Tibial artery (tissue), 4 donors: ENCODE results near the gene SEMA6A.
A peak's percentile ranks its signal among the peaks of the same experiment; 100 is the strongest.

ENCODE experiments used
- DNase-seq, 2 donors: peaks; one replicate each; pipeline ENCODE4 v3.0.0-alpha.2; 2019
- H3K27ac ChIP-seq, 2 donors: fragments of 200-600 bp; sonication (generic) in 1 of 2; 1 replicate in 1 of 2; 2 replicates in 1 of 2; pipeline ENCODE4 v1.5.1; 2018 to 2019; ENCODE audit warnings: mild to moderate bottlenecking in 1 of 2
- H3K27me3 ChIP-seq, 2 donors: fragments of 200-600 bp; sonication (generic) in 1 of 2; one replicate each; pipeline versions ENCODE4 v1.5.1 to v1.6.0; 2016 to 2019
- H3K36me3 ChIP-seq, 3 donors: fragments of 200-600 bp; sonication (generic) in 2 of 3; one replicate each; pipeline ENCODE4 v1.5.1; 2016 to 2019; ENCODE audit warnings: mild to moderate bottlenecking in 2 of 3
- H3K4me1 ChIP-seq, 4 donors: fragments of 200-600 bp; sonication (generic) in 2 of 4; 1 replicate in 3 of 4; 2 replicates in 1 of 4; pipeline ENCODE4 v1.5.1; 2016 to 2019
- H3K4me3 ChIP-seq, 2 donors: fragments of 200-600 bp; sonication (generic) in 1 of 2; 1 replicate in 1 of 2; 2 replicates in 1 of 2; pipeline ENCODE4 v1.5.1; 2018 to 2019; ENCODE audit warnings: mild to moderate bottlenecking in 2 of 2
- H3K9me3 ChIP-seq, 3 donors: fragments of 200-600 bp; sonication (generic) in 1 of 3; one replicate each; pipeline ENCODE4 v1.5.1; 2016 to 2019
- CTCF ChIP-seq, 2 experiments: fragments of 200-600 bp in 1 of 2; fragments of 450-650 bp in 1 of 2; IDR thresholded peaks; one replicate each; pipeline ENCODE4 v1.5.1; 2017 to 2019; ENCODE audit warnings: antibody characterized with exemption in 2 of 2, mild to moderate bottlenecking in 1 of 2, moderate library complexity in 1 of 2
- intact Hi-C: fragments of 100-400 bp; cut with DNase I; formaldehyde crosslinking; loops from one replicate; pipeline ENCODE4 v1.15.0; 2023; ENCODE audit warnings: low total_unique reads

Gene SEMA6A

GRCh38 chr5:116614603-116614920, 39.9 kb upstream of the SEMA6A start:
- Histone ChIP-seq H3K9me3 (no peaks in the 10 kb centered on the region), H3K27me3 (no peaks in the 10 kb centered on the region), H3K27ac (no peak overlapping the region), H3K36me3 (no peaks in the 10 kb centered on the region), H3K4me3 (no peak overlapping the region), H3K4me1 (no peaks in the 10 kb centered on the region)
- intact Hi-C loops: no loop called here
- no peak for DNase-seq
- no peak for TF ChIP-seq CTCF (IDR thresholded peaks at IDR 0.05)

GRCh38 chr5:116613445-116613844, 38.8 kb upstream of the SEMA6A start:
- Histone ChIP-seq H3K9me3 (no peaks in the 10 kb centered on the region), H3K27me3 (no peaks in the 10 kb centered on the region), H3K27ac (no peak overlapping the region), H3K4me3 (no peak overlapping the region), H3K4me1 (no peaks in the 10 kb centered on the region), H3K36me3 (no peaks in the 10 kb centered on the region)
- TF ChIP-seq CTCF (IDR thresholded peaks at IDR 0.05): no peak
- DNase-seq: no peak
- intact Hi-C loops: no loop called here

DNA sequence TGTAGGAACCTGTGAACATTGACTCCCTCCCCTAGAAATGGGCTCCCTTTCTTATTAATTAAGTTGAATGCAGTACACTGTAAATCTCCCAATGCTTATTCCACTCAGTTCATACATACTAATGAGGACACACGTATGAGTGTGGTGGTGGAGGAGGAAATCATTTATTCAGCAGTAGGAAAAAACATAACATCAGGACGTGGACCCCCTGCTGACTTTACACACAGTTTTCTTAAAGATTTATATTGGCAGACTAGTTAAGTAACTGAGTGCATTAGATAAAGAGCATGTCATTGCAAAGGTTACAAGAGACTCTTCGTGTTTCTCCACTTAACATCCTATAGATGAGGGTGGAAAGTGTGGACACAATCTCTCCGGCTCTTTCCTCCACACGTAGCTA, 37.8 kb upstream of the SEMA6A start:
- H3K27ac ChIP-seq: no peak overlapping the region
- no peaks in the 10 kb centered on the region for H3K27me3 ChIP-seq
- no peak overlapping the region for H3K4me3 ChIP-seq
- H3K9me3 ChIP-seq: no peaks in the 10 kb centered on the region
- no peaks in the 10 kb centered on the region for H3K36me3 ChIP-seq
- intact Hi-C loops: no loop called here
- no peak for TF ChIP-seq CTCF (IDR thresholded peaks at IDR 0.05)
- DNase-seq: no peak
- no peaks in the 10 kb centered on the region for H3K4me1 ChIP-seq

GRCh38 chr5:116605310-116606070, 30.9 kb upstream of the SEMA6A start:
- Histone ChIP-seq H3K36me3 (no peaks in the 10 kb centered on the region), H3K9me3 (no peaks in the 10 kb centered on the region), H3K27me3 (no peaks in the 10 kb centered on the region), H3K27ac (peak overlapping the region; percentile 41 to 50), H3K4me1 (peaks cover 0 to 52% (median 29%) of the 10 kb centered on the region in 4 donors), H3K4me3 (no peak overlapping the region)
- intact Hi-C loops: no loop called here
- TF ChIP-seq CTCF (IDR thresholded peaks at IDR 0.05): no peak
- DNase-seq: no peak

GRCh38 chr5:116604805-116605204, 30.2 kb upstream of the SEMA6A start:
- no peak for TF ChIP-seq CTCF (IDR thresholded peaks at IDR 0.05)
- H3K36me3 ChIP-seq: no peaks in the 10 kb centered on the region
- no peak for DNase-seq
- no peaks in the 10 kb centered on the region for H3K27me3 ChIP-seq
- peak overlapping the region; percentile 41 to 50 for H3K27ac ChIP-seq
- H3K4me3 ChIP-seq: no peak overlapping the region
- intact Hi-C loops: no loop called here
- H3K4me1 ChIP-seq: peaks cover 0 to 57% (median 34%) of the 10 kb centered on the region in 4 donors
- H3K9me3 ChIP-seq: no peaks in the 10 kb centered on the region

DNA sequence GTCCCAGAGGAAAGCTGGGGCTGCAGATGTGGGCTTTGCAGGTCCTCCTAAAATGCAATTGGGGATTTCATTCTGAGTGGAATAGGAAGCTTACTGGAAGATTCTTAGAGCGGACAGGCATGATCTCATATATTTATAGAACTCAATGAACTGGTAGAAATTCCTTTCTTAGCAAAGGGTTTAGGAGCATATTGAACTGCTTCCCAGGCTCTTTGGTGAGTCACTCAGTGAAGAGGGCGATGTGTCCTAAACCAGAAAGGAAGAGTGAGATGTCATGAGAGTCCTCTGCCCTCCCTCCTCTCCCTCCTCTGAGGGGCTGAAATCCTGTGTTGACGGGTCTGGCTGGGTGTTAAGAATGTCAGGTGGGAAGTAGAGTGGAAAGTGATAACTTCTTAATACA, 26.3 kb upstream of the SEMA6A start:
- no peak for TF ChIP-seq CTCF (IDR thresholded peaks at IDR 0.05)
- intact Hi-C loops: no loop called here
- H3K36me3 ChIP-seq: no peaks in the 10 kb centered on the region
- H3K4me1 ChIP-seq: peaks cover 0 to 57% (median 34%) of the 10 kb centered on the region in 4 donors
- H3K27ac ChIP-seq: peak overlapping the region; percentile 62 to 68
- no peaks in the 10 kb centered on the region for H3K27me3 ChIP-seq
- no peak overlapping the region for H3K4me3 ChIP-seq
- DNase-seq: no peak
- no peaks in the 10 kb centered on the region for H3K9me3 ChIP-seq
